ENCODE results near the gene IER5. TPM values are rescaled to one million over a fixed set of nuclear protein-coding genes. Genes with fewer than 3 reads are reported as not detected.

Gene IER5
- total RNA-seq, 1 donor from 2014 or later: 32.0 TPM

DNA sequence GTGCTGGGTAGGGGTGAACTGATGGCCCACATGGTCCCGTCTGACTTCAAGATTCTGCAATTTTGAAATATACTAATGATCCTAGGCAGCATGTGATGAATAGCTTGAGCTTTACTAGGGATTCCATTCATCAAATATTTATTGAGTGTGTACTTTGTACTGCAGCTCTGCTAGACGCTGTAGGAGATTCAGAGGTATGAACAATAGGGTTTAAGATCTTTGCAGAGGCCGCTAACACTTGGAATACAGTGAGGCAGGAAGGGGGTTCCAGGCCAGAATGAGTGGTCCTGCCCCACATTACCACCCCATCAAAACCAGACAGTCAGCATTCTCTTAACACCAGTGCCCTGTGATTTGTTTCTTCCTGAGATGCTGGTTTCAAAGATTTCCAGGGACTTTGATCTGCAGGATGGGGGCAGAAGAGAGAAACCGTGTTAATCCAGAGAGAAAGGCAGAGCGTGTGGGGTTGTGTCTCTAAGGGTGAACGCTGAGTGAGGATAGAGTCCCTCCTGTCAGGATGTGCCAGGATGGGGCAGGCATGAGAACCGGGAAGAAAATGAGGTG is 19.9 kb downstream of the IER5 start:
- DNase-seq: no peak
- H3K27ac ChIP-seq: no peak overlapping the region
- intact Hi-C loops (cut with DNase I): no loop called here
- H3K9me3 ChIP-seq: no peaks in the 10 kb centered on the region
- TF ChIP-seq, protein P1, sequence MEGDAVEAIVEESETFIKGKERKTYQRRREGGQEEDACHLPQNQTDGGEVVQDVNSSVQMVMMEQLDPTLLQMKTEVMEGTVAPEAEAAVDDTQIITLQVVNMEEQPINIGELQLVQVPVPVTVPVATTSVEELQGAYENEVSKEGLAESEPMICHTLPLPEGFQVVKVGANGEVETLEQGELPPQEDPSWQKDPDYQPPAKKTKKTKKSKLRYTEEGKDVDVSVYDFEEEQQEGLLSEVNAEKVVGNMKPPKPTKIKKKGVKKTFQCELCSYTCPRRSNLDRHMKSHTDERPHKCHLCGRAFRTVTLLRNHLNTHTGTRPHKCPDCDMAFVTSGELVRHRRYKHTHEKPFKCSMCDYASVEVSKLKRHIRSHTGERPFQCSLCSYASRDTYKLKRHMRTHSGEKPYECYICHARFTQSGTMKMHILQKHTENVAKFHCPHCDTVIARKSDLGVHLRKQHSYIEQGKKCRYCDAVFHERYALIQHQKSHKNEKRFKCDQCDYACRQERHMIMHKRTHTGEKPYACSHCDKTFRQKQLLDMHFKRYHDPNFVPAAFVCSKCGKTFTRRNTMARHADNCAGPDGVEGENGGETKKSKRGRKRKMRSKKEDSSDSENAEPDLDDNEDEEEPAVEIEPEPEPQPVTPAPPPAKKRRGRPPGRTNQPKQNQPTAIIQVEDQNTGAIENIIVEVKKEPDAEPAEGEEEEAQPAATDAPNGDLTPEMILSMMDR (IDR thresholded peaks at IDR 0.05): no peak
- peaks cover 43% of the 10 kb centered on the region for H3K4me1 ChIP-seq
- no peak overlapping the region for H3K4me3 ChIP-seq
- no peaks in the 10 kb centered on the region for H3K27me3 ChIP-seq
- no peak for ATAC-seq
- H3K36me3 ChIP-seq: no peaks in the 10 kb centered on the region

DNA sequence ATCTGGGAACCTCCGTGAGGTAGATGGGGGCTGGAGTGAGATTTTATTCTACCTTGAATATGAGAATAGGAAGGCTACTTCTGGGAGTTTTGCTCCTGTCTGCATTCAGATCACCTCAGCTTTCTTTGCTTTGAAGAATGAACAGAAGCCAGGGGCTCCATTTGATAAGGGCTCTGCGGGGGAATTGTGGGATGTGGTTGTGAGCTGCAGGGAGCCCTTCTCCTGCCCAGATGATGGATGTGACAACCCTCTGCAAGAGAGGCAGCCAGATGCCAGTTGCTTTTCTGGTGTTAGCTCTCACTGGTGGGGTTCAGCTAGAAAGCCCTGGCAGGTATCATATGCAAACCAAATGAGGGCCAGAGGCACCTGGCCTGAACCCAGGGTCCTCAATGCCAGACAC is 21.5 kb downstream of the IER5 start:
- no peak for DNase-seq
- Histone ChIP-seq H3K9me3 (no peaks in the 10 kb centered on the region), H3K36me3 (no peaks in the 10 kb centered on the region), H3K27ac (no peak overlapping the region), H3K4me3 (no peak overlapping the region), H3K27me3 (no peaks in the 10 kb centered on the region), H3K4me1 (peaks cover 39% of the 10 kb centered on the region)
- ATAC-seq: no peak
- TF ChIP-seq, protein P1 (IDR thresholded peaks at IDR 0.05): no peak
- intact Hi-C loops (cut with DNase I): no loop called here

DNA sequence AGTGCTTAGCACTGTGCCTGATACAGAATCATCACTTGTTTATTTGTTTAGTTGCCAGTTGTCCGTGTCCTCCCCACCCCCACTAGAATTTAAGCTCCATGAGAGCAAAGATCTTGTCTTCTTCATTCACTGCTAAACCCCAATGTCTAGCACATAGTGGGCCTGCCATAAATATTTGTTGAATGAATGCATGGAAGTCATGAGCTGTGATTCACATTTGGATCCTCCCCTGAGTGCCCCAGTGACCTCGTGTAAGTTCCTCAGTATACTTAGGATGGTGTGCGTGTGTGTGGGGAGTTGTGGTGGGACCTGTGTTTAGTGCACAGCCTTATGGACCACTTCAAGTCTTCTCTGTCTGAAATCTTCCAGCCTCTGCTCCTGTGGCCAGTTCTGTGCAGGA is 23.1 kb downstream of the IER5 start:
- intact Hi-C loops (cut with DNase I): no loop called here

DNA sequence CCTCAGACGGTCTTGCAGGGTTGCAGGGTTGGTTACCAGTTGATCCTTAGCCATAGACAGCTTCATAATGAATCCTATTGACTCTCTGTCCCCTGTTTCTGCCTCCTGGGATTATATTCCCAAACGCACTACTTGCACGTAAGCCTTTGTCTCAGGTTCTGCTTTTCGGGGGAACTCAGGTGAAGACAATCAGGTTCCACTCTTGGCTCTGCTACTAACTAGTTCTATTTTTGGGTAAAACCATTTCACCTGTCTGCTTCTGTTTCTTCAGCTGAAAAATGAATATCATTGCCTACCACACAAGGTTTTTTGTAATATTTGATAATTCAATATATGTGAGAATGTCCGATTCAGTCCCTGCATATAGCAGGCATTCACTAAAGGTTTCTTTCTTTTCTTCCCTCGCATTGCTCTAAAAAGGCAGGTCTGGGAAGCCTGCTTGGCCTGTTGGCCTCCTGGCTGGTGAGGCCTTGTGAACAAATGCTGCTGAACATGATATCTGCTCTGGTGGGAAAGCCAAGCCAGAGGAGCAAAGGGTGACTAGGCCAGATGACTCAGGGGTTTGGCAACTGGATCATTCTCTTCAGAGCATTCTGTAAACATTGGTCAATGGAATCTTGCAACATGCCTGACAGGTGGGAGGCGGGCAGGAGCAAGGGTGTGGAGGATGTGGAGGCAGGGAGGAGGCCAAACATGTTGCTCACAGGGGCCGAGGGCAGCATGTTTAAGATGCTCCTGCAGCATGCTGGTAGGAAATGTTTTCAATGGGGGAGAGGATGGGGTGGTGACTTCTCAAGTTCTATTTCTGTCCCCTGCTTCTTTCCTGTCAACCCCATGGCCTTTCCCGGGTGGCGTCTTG is 23.8 kb downstream of the IER5 start:
- H3K4me1 ChIP-seq: peaks cover 35% of the 10 kb centered on the region
- intact Hi-C loops (cut with DNase I): no loop called here
- no peaks in the 10 kb centered on the region for H3K27me3 ChIP-seq
- H3K27ac ChIP-seq: peak overlapping the region; percentile 66
- no peak overlapping the region for H3K4me3 ChIP-seq
- no peaks in the 10 kb centered on the region for H3K36me3 ChIP-seq
- peak; percentile 84 for DNase-seq
- H3K9me3 ChIP-seq: no peaks in the 10 kb centered on the region
- TF ChIP-seq, protein P1 (IDR thresholded peaks at IDR 0.05): no peak
- ATAC-seq: peak; percentile 90

More for the DNA sequence above, 23.1 kb downstream of the IER5 start:
- no peaks in the 10 kb centered on the region for H3K9me3 ChIP-seq
- H3K36me3 ChIP-seq: no peaks in the 10 kb centered on the region
- no peak overlapping the region for H3K4me3 ChIP-seq
- ATAC-seq: no peak
- H3K4me1 ChIP-seq: peaks cover 33% of the 10 kb centered on the region
- DNase-seq: no peak
- TF ChIP-seq, protein P1 (IDR thresholded peaks at IDR 0.05): no peak
- peak overlapping the region; percentile 66 for H3K27ac ChIP-seq
- H3K27me3 ChIP-seq: no peaks in the 10 kb centered on the region

DNA sequence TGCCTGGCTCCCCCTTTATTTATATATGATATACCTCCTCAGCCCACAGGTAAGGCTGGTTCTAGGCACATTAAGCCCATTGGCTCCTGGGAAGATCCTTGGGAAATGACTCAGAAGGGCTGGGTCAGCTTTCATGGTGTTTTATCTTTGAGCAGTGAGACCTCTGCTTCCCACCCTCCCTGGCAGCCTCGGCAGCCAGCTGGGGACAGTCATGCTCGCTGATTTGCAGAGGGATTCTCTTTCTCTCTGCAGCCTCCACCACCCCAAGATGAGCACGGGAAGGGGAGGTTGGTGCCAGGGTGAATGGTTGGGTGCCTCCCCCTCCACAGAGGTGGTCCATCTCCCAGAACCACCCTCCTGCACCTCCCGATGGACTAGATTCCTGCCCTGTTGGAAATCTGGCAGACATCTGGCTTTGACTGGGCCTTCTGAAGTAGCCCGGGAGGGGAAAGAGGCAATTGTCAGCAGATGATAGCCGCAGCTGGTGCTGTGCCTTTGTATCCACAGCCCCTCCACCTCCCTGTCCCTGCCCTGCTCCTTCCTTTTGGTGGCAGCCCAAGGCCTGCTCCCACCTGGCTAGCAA is 24.6 kb downstream of the IER5 start:
- DNase-seq: no peak
- Histone ChIP-seq H3K27ac (peak overlapping the region; percentile 44), H3K4me1 (peaks cover 41% of the 10 kb centered on the region), H3K4me3 (no peak overlapping the region), H3K36me3 (no peaks in the 10 kb centered on the region), H3K27me3 (no peaks in the 10 kb centered on the region), H3K9me3 (no peaks in the 10 kb centered on the region)
- ATAC-seq: no peak
- intact Hi-C loops (cut with DNase I): no loop called here
- TF ChIP-seq, protein P1 (IDR thresholded peaks at IDR 0.05): no peak
